NCI-H1436 (cell line): ENCODE measurements around the gene PDK4.

ENCODE experiments used
- DNase-seq: peaks from one replicate; lab custom pipeline; 2025; lab: John Stamatoyannopoulos, UW

The PDK4 gene

GRCh38 chr7:95596198-95597063, at the start of gene PDK4:
TSS of gene PDK4 (minus strand) at chr7:95596516. CDS start at chr7:95596293, 223 bp downstream.
- no peak for DNase-seq

- DNase-seq, result no peak
These were observed 45.9 kb upstream of the PDK4 start for GRCh38 chr7:95642173-95642572.

- DNase-seq, result no peak
These were observed 40.0 kb upstream of the PDK4 start for GRCh38 chr7:95636140-95636940.

GRCh38 chr7:95632609-95633008, 36.3 kb upstream of the PDK4 start:
- DNase-seq, result no peak

GRCh38 chr7:95631527-95631926, 35.2 kb upstream of the PDK4 start:
- no peak for DNase-seq

- no peak for DNase-seq
These were observed 34.6 kb upstream of the PDK4 start for GRCh38 chr7:95630702-95631458.

- DNase-seq, result peak; percentile 65
These were observed 32.6 kb upstream of the PDK4 start for GRCh38 chr7:95628831-95629439.

- DNase-seq, result no peak
These were observed 27.5 kb upstream of the PDK4 start for GRCh38 chr7:95623788-95624187.

GRCh38 chr7:95622859-95623258, 26.5 kb upstream of the PDK4 start:
- DNase-seq, result no peak

GRCh38 chr7:95622001-95622549, 25.8 kb upstream of the PDK4 start:
- DNase-seq, result no peak

GRCh38 chr7:95621404-95621803, 25.1 kb upstream of the PDK4 start:
- DNase-seq, result no peak

- DNase-seq, result no peak
These were observed 24.3 kb upstream of the PDK4 start for GRCh38 chr7:95620631-95621030.

GRCh38 chr7:95619921-95620320, 23.6 kb upstream of the PDK4 start:
- no peak for DNase-seq

GRCh38 chr7:95619517-95619916, 23.2 kb upstream of the PDK4 start:
- DNase-seq, result no peak

GRCh38 chr7:95614442-95614940, 18.2 kb upstream of the PDK4 start:
- DNase-seq, result no peak

GRCh38 chr7:95611224-95611623, 14.9 kb upstream of the PDK4 start:
- DNase-seq, result no peak

- no peak for DNase-seq
These were observed 13.1 kb upstream of the PDK4 start for GRCh38 chr7:95609277-95609971.

GRCh38 chr7:95608359-95609173, 12.2 kb upstream of the PDK4 start:
- DNase-seq, result no peak

GRCh38 chr7:95607561-95607960, 11.2 kb upstream of the PDK4 start:
- no peak for DNase-seq

GRCh38 chr7:95605275-95605674, 9.0 kb upstream of the PDK4 start:
- DNase-seq, result no peak
